Esophagus squamous epithelium (tissue), 5 donors: ENCODE data around the gene IQGAP2. TPM values are rescaled to one million over a fixed set of nuclear protein-coding genes. Genes with fewer than 3 reads are reported as not detected.

Experiments
- DNase-seq: peaks from one replicate; lab custom pipeline; 2025; lab: John Stamatoyannopoulos, UW
- H3K27ac ChIP-seq, 4 donors: fragments of 200-600 bp; sonication (generic); one replicate each; pipeline ENCODE4 v1.5.1; 2016 to 2019; ENCODE audit warnings: mild to moderate bottlenecking in 1 of 4
- H3K27me3 ChIP-seq, 4 donors: fragments of 200-600 bp; sonication (generic); 1 replicate in 3 of 4; 2 replicates in 1 of 4; pipeline versions ENCODE4 v1.5.1 to v1.6.0; 2017 to 2021; ENCODE audit warnings: antibody characterized with exemption in 1 of 4
- H3K36me3 ChIP-seq, 3 donors: fragments of 200-600 bp; sonication (generic); one replicate each; pipeline ENCODE4 v1.5.1; 2016 to 2019
- H3K4me1 ChIP-seq, 3 donors: fragments of 200-600 bp; sonication (generic); one replicate each; pipeline ENCODE4 v1.5.1; 2017 to 2019
- H3K4me3 ChIP-seq, 4 donors: fragments of 200-600 bp; sonication (generic); 1 replicate in 3 of 4; 2 replicates in 1 of 4; pipeline ENCODE4 v1.5.1; 2016 to 2019; ENCODE audit warnings: mild to moderate bottlenecking in 2 of 4, moderate library complexity in 1 of 4
- H3K9me3 ChIP-seq, 3 donors: fragments of 200-600 bp; sonication (generic); one replicate each; pipeline ENCODE4 v1.5.1; 2016 to 2019
- POLR2A ChIP-seq, 4 donors: fragments of 450-650 bp; IDR thresholded peaks; one replicate each; pipeline ENCODE4 v1.6.1; 2017; ENCODE audit warnings: antibody characterized with exemption in 4 of 4, mild to moderate bottlenecking in 4 of 4, moderate library complexity in 3 of 4
- WGBS, 2 donors: methylation state at CpG; one replicate each; pipeline ENCODE4 v1.1.5; 2018; 5-methylcytosine and 5-hydroxymethylcytosine counted together
- intact Hi-C: fragments of 100-400 bp; cut with DNase I; formaldehyde crosslinking; loops from one replicate; pipeline ENCODE4 v1.15.0; 2022
- total RNA-seq, 4 donors: library from RNA; depleted of rRNA; stranded (reverse); fragments of >200 nt; gene quantifications; one replicate each; pipeline ENCODE4 v1.1.0, GENCODE V29; 2016
- TF ChIP-seq, protein P1 (sequence below), 6 experiments: fragments of 450-650 bp in 4 of 6; fragments of 200-600 bp in 2 of 6; sonication (generic) in 2 of 6; IDR thresholded peaks; one replicate each; pipeline ENCODE4 v1.5.1; 2016 to 2019; ENCODE audit warnings: antibody characterized with exemption in 6 of 6, mild to moderate bottlenecking in 4 of 6, moderate library complexity in 4 of 6
- donor health status: DM: yes; HTN: yes; CAD: no.

The IQGAP2 gene
- total RNA-seq, 4 donors from 2014 or later = 3.0 to 16.6 (median 5.9) TPM

DNA sequence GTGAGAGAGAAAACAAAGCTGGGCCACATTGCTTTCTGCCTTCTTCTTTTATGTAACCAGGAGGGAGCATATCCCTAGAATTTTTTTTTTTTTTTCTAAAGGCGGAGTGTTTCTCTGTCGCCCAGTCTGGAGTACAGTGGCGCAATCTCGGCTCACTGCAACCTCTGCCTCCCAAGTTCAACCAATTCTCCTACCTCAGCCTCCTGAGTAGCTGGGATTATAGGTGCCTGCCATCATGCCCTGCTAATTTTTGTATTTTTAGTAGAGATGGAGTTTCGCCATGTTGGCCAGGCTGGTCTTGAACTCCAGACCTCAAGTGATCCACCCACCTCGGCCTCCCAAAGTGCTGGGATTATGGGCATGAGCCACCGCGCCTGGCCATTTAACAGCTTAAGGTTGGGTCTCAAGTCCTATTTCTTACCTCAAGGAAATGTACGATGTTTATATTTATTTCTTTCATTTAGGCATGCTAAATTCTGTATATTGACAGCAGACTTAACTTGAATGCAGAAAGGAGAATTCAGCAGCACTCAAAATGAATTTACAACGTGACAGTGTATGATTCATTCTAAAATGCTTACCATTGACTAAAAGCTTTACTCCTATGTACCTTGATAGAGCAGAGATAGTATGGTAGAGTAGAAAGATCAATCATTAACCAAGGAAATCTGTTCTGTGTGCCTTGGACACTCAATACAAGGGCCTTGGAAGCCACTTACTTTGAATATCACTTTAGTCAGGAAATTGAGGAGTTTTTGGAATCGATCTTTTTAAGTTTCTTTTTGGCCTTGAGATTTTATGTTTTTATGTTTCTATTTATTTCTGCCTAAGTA, 119.2 kb downstream of the IQGAP2 start:
- TF ChIP-seq POLR2A (IDR thresholded peaks at IDR 0.05) = no peak
- TF ChIP-seq, protein P1, sequence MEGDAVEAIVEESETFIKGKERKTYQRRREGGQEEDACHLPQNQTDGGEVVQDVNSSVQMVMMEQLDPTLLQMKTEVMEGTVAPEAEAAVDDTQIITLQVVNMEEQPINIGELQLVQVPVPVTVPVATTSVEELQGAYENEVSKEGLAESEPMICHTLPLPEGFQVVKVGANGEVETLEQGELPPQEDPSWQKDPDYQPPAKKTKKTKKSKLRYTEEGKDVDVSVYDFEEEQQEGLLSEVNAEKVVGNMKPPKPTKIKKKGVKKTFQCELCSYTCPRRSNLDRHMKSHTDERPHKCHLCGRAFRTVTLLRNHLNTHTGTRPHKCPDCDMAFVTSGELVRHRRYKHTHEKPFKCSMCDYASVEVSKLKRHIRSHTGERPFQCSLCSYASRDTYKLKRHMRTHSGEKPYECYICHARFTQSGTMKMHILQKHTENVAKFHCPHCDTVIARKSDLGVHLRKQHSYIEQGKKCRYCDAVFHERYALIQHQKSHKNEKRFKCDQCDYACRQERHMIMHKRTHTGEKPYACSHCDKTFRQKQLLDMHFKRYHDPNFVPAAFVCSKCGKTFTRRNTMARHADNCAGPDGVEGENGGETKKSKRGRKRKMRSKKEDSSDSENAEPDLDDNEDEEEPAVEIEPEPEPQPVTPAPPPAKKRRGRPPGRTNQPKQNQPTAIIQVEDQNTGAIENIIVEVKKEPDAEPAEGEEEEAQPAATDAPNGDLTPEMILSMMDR (IDR thresholded peaks at IDR 0.05) = no peak
- no peaks in the 10 kb centered on the region for H3K9me3 ChIP-seq
- H3K36me3 ChIP-seq = no peaks in the 10 kb centered on the region
- intact Hi-C loops = no loop called here
- no peak overlapping the region for H3K4me3 ChIP-seq
- H3K27ac ChIP-seq = no peak overlapping the region
- WGBS, 2 donors = 87 to 92% methylated on average over 10 to 11 of the region's 11 CpGs
- DNase-seq = no peak
- H3K27me3 ChIP-seq = no peaks in the 10 kb centered on the region
- H3K4me1 ChIP-seq = peaks cover 0 to 16% (median 4%) of the 10 kb centered on the region in 3 donors

DNA sequence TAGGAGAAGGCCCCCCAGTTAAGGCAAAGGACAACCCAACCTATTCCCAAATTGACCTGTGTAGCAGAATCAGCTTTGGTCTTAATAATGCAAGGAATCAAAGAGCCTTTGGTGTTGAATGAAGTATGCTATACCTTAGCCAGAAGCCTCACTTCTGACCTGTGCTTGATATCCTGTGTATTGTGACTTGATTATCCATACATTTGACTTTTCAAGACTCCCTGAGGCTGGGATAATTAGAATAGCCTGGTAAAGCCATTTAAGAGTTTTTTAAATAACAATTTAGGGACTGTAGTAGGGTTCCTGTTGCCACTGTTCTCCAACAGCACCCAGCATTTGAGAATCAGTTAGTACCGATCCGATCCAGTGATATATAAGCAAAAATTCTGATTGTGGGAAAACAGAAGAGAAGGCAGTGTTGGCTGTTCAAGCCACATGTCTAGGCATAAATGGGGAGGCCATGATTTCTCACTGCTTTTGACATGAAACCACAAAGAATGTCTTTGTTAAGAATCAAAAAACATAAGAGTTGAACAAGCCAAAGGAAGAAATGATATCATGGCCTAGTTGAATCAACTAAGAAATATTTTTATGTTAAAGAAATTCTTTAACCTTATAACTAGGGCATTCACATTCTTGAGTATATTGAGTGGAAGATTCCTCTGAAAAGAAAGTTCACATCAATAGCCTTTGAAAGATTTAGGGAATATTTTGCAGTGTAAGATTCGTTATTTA, 121.2 kb downstream of the IQGAP2 start:
- H3K4me1 ChIP-seq = peaks cover 0 to 16% (median 4%) of the 10 kb centered on the region in 3 donors
- H3K4me3 ChIP-seq = no peak overlapping the region
- no peaks in the 10 kb centered on the region for H3K36me3 ChIP-seq
- DNase-seq = no peak
- H3K27ac ChIP-seq = no peak overlapping the region
- no peaks in the 10 kb centered on the region for H3K27me3 ChIP-seq
- intact Hi-C loops = no loop called here
- no peak for TF ChIP-seq POLR2A (IDR thresholded peaks at IDR 0.05)
- TF ChIP-seq, protein P1 (IDR thresholded peaks at IDR 0.05) = no peak
- H3K9me3 ChIP-seq = no peaks in the 10 kb centered on the region
- 68 to 81% methylated on average over 3 of the region's 3 CpGs for WGBS, 2 donors

DNA sequence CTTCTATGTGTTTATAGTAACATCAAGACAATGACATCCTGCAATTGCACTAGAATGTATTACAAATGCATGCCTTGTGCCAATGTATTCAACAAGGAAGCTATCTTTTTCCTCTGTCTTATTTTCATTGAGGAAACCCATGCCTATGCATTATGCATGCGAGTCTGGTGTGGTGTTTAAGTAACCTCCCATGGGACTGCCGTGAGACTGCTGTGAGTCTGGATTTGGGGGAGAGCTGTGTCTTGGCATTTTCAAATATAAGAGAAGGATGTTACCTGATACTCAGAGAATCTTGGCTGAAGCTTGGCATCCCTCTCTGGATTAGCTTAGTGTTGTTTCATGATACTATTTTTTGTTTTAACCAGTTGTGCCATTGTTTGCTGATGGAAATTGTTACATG, 121.8 kb downstream of the IQGAP2 start:
- Histone ChIP-seq H3K9me3 (no peaks in the 10 kb centered on the region), H3K36me3 (no peaks in the 10 kb centered on the region), H3K27me3 (no peaks in the 10 kb centered on the region), H3K4me3 (no peak overlapping the region), H3K27ac (no peak overlapping the region), H3K4me1 (peaks cover 0 to 16% (median 4%) of the 10 kb centered on the region in 3 donors)
- TF ChIP-seq, protein P1 (IDR thresholded peaks at IDR 0.05) = no peak
- TF ChIP-seq POLR2A (IDR thresholded peaks at IDR 0.05) = no peak
- intact Hi-C loops = no loop called here
- DNase-seq = no peak
- WGBS, 2 donors = 78 to 85% methylated on average over 1 to 2 of the region's 2 CpGs

GRCh38 chr5:76525956-76526355, 122.9 kb downstream of the IQGAP2 start:
- H3K4me3 ChIP-seq = no peak overlapping the region
- no peaks in the 10 kb centered on the region for H3K9me3 ChIP-seq
- 57 to 75% methylated on average over 2 of the region's 2 CpGs for WGBS, 2 donors
- no peaks in the 10 kb centered on the region for H3K36me3 ChIP-seq
- no peak overlapping the region for H3K27ac ChIP-seq
- H3K27me3 ChIP-seq = no peaks in the 10 kb centered on the region
- peaks cover 0 to 13% (median 4%) of the 10 kb centered on the region in 3 donors for H3K4me1 ChIP-seq
- intact Hi-C loops = no loop called here
- no peak for TF ChIP-seq POLR2A (IDR thresholded peaks at IDR 0.05)
- TF ChIP-seq, protein P1 (IDR thresholded peaks at IDR 0.05) = no peak
- no peak for DNase-seq
